ENCODE data around the gene LMNA.
"Not testable (repeated sequence)": the region's sequence is repeated elsewhere in the genome, so short reads cannot be mapped to it uniquely, and the experiment has no call there.

GRCh38 chr1:156121005-156121404 is 6.5 kb downstream of the LMNA start:
- not testable (repeated sequence) for TF ChIP-seq CTCF (conservative IDR thresholded peaks at IDR 0.05; ENCODE audit: low read length); EZH2phosphoT487 (IDR thresholded peaks at IDR 0.05; ENCODE audit: borderline replicate concordance, low read depth, low read length)

All from OCI-LY7 (cell line).